ENCODE results near the gene TRAPPC4. TPM values are rescaled to one million over a fixed set of nuclear protein-coding genes. Genes with fewer than 3 reads are reported as not detected.

Gene TRAPPC4
- total RNA-seq, 4 donors from 2014 or later = 43.0 to 82.8 (median 66.9) TPM

DNA sequence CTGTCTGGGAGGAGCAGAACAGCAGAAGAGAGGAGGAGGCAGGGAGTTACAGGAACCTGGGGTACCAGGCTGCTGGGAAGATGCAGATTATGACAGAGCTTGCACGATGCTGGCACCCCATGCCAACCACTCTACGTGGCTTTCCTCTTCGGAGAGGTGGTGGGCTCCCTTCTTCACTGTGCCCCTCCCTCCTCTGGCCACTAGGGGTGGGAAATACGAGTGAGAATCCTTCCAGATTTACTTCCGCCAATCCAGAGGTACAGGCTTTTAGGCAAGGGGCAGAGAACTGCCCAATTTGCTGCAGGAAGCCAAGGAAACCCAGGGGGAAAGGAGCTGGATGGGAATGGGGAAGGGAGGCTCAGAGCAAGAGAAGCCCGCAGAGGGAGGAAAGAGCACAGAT, 26.1 kb downstream of the TRAPPC4 start:
- TF ChIP-seq, protein P1, sequence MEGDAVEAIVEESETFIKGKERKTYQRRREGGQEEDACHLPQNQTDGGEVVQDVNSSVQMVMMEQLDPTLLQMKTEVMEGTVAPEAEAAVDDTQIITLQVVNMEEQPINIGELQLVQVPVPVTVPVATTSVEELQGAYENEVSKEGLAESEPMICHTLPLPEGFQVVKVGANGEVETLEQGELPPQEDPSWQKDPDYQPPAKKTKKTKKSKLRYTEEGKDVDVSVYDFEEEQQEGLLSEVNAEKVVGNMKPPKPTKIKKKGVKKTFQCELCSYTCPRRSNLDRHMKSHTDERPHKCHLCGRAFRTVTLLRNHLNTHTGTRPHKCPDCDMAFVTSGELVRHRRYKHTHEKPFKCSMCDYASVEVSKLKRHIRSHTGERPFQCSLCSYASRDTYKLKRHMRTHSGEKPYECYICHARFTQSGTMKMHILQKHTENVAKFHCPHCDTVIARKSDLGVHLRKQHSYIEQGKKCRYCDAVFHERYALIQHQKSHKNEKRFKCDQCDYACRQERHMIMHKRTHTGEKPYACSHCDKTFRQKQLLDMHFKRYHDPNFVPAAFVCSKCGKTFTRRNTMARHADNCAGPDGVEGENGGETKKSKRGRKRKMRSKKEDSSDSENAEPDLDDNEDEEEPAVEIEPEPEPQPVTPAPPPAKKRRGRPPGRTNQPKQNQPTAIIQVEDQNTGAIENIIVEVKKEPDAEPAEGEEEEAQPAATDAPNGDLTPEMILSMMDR (IDR thresholded peaks at IDR 0.05 in 4 of 5, conservative IDR thresholded peaks at IDR 0.05 in 1 of 5) = no peak
- TF ChIP-seq POLR2A (IDR thresholded peaks at IDR 0.05) = no peak
- Histone ChIP-seq H3K27me3 (no peaks in the 10 kb centered on the region), H3K4me1 (no peaks in the 10 kb centered on the region), H3K4me3 (no peak overlapping the region), H3K9me3 (no peaks in the 10 kb centered on the region), H3K27ac (no peak overlapping the region), H3K36me3 (peaks cover 0 to 47% of the 10 kb centered on the region in 2 donors)
- DNase-seq (no peak), ATAC-seq (no peak)
- intact Hi-C loops (cut with DNase I; ENCODE audit: low total_unique reads) (no loop called here), in situ Hi-C loops (cut with MboI; ENCODE audit: low sequenced_read_pairs in 4 of 4) (no loop called here)

DNA sequence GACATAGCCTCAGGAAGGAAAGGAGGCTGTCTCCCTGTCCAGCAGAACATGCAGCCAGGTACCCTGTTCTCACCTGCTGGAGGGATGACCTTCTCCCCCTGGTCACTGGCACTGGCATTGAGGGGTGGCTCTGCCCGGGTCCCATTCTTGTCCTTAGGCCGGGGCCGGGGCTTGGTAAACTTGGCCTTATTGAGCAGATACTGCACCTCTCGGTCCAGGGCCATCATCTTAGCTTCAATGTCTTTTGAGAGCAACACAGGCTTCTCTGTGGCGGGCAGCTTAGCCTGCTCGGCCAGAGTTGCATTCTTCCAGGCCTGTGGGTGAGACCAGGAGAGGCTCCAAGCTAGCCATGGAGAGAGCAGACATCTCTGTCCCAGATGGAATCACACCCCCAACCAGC, 27.9 kb downstream of the TRAPPC4 start:
- ATAC-seq (no peak), DNase-seq (no peak)
- no peak overlapping the region for H3K4me3 ChIP-seq
- intact Hi-C loops (cut with DNase I; ENCODE audit: low total_unique reads) (no loop called here), in situ Hi-C loops (cut with MboI; ENCODE audit: low sequenced_read_pairs in 4 of 4) (no loop called here)
- no peaks in the 10 kb centered on the region for H3K9me3 ChIP-seq
- H3K36me3 ChIP-seq = peaks cover 0 to 61% of the 10 kb centered on the region in 2 donors
- H3K4me1 ChIP-seq = no peaks in the 10 kb centered on the region
- no peak for TF ChIP-seq POLR2A (IDR thresholded peaks at IDR 0.05)
- no peaks in the 10 kb centered on the region for H3K27me3 ChIP-seq
- no peak overlapping the region for H3K27ac ChIP-seq

DNA sequence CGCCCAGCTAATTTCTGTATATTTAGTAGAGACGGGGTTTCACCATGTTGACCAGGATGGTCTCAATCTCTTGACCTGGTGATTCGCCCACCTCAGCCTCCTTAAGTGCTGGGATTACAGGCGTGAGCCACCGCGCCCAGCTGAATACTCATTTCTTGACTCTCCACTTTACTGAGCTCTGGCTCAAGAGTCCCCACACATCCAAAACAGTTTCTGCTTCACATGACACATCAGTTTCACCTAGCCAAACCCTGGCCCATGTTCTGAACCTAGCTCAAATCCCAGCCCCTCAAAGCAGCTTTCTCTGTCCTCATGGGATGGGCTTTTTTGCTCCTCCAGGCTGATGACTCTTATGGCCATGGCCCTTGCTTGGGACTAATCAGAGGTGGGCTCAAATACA, 28.6 kb downstream of the TRAPPC4 start:
- no peak for ATAC-seq
- Histone ChIP-seq H3K9me3 (no peaks in the 10 kb centered on the region), H3K27me3 (no peaks in the 10 kb centered on the region), H3K36me3 (peaks cover 0 to 68% of the 10 kb centered on the region in 2 donors), H3K4me1 (no peaks in the 10 kb centered on the region), H3K27ac (no peak overlapping the region), H3K4me3 (no peak overlapping the region)
- TF ChIP-seq POLR2A (IDR thresholded peaks at IDR 0.05) = no peak
- TF ChIP-seq, protein P1 (IDR thresholded peaks at IDR 0.05 in 4 of 5, conservative IDR thresholded peaks at IDR 0.05 in 1 of 5) = no peak
- intact Hi-C loops (cut with DNase I; ENCODE audit: low total_unique reads) = no loop called here
- DNase-seq = no peak
- in situ Hi-C loops (cut with MboI; ENCODE audit: low sequenced_read_pairs in 4 of 4) = no loop called here

DNA sequence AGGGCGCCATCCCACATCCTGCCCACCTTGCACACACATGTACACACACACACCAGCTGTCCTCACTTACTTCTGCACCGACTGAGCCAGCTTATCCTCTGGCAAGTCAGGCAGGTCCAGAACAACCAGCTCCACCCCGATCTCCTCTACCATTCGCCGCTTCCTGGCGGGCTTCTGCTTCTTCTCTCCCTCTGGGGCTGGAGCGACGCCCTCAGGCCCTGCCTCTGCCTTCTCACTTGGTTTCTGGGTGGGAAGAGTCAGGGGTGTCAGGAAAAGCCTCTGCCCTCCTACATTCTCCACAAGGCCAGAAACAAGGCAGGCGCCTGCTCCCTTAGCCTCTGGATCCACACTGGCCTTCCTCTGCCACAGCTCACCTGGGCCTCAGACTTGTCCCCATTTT, 30.1 kb downstream of the TRAPPC4 start:
- Histone ChIP-seq H3K9me3 (no peaks in the 10 kb centered on the region), H3K4me1 (no peaks in the 10 kb centered on the region), H3K27ac (no peak overlapping the region), H3K36me3 (peaks cover 0 to 83% of the 10 kb centered on the region in 2 donors), H3K4me3 (no peak overlapping the region), H3K27me3 (no peaks in the 10 kb centered on the region)
- DNase-seq (no peak), ATAC-seq (no peak)
- in situ Hi-C loops (cut with MboI; ENCODE audit: low sequenced_read_pairs in 4 of 4) (no loop called here), intact Hi-C loops (cut with DNase I; ENCODE audit: low total_unique reads) (no loop called here)
- TF ChIP-seq, protein P1 (IDR thresholded peaks at IDR 0.05 in 4 of 5, conservative IDR thresholded peaks at IDR 0.05 in 1 of 5) = no peak
- no peak for TF ChIP-seq POLR2A (IDR thresholded peaks at IDR 0.05)

DNA sequence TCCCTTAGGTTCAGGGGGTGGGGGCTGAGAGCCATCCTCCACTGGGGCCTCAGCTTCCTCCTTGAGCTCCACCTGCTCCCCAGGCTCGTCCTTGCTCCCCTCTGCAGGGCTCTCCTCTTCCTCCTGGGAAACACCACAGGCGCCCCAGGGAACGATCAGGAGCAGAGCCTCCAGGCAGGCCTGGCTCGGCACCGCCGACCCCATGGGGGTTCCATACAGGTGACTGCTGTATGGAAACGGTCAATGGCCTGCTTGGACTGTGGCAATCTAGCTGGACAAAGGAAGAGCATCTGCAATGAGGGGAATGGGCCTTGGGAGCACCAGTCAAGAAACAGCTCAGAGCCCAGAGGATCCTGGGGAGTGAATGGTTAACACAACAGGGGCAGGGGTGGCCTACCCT, 30.5 kb downstream of the TRAPPC4 start:
- Histone ChIP-seq H3K4me1 (no peaks in the 10 kb centered on the region), H3K4me3 (no peak overlapping the region), H3K27me3 (no peaks in the 10 kb centered on the region), H3K9me3 (no peaks in the 10 kb centered on the region), H3K27ac (no peak overlapping the region), H3K36me3 (peaks cover 0 to 87% of the 10 kb centered on the region in 2 donors)
- in situ Hi-C loops (cut with MboI; ENCODE audit: low sequenced_read_pairs in 4 of 4) (no loop called here), intact Hi-C loops (cut with DNase I; ENCODE audit: low total_unique reads) (no loop called here)
- no peak for ATAC-seq
- DNase-seq = no peak
- TF ChIP-seq, protein P1 (IDR thresholded peaks at IDR 0.05 in 4 of 5, conservative IDR thresholded peaks at IDR 0.05 in 1 of 5) = no peak
- TF ChIP-seq POLR2A (IDR thresholded peaks at IDR 0.05) = no peak
